GM12874 (cell line): ENCODE results near the gene NPS.

Experiments used
- TF ChIP-seq, protein P1 (sequence below): IDR thresholded peaks from 2 replicates; pipeline ENCODE4 v1.5.1; 2011; ENCODE audit warnings: low read depth, mild to moderate bottlenecking, control low read depth, low read length, moderate library complexity; ENCODE audit not compliant: insufficient read depth

Gene NPS

GRCh38 chr10:127525686-127526085, 23.4 kb upstream of the NPS start:
- TF ChIP-seq, protein P1, sequence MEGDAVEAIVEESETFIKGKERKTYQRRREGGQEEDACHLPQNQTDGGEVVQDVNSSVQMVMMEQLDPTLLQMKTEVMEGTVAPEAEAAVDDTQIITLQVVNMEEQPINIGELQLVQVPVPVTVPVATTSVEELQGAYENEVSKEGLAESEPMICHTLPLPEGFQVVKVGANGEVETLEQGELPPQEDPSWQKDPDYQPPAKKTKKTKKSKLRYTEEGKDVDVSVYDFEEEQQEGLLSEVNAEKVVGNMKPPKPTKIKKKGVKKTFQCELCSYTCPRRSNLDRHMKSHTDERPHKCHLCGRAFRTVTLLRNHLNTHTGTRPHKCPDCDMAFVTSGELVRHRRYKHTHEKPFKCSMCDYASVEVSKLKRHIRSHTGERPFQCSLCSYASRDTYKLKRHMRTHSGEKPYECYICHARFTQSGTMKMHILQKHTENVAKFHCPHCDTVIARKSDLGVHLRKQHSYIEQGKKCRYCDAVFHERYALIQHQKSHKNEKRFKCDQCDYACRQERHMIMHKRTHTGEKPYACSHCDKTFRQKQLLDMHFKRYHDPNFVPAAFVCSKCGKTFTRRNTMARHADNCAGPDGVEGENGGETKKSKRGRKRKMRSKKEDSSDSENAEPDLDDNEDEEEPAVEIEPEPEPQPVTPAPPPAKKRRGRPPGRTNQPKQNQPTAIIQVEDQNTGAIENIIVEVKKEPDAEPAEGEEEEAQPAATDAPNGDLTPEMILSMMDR, result no peak

DNA sequence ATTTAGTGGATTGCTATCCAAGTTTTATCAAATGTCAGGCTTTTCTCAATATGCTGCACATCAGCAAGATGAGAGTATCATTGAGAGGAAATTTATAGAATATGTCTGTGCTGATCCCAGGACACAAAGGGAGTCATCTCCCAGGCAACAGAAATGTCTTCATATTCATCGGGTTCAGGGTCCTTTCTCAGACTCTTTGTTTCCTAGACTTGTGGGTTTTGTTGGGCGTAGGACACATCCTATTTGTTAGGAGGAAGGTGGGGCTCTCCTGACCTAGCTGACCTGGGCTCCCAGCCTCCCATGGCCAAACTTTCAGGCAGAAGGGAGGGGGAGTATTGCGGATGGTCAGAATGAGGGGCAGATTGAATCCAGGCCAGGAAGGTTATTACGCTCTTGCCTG, 22.9 kb upstream of the NPS start:
- TF ChIP-seq, protein P1, result no peak

DNA sequence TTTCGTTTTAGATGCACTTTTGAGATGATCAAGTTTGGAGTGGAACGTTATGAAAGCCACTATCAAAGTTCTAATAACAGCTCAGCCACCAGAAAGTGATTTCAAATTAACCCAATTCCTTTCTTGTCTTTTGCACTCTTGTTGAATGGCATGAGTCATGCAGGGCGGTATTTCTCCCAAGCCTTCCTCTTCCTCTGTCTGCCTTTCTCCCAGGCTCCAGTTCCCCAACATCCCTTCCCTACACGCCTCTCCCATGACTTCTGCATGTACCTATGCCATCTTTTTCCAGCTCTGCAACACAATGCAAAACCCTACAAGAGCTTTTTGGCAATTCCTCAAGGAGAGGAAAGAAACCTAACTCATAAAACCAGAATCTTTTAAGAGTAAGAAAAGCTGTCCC, 21.8 kb upstream of the NPS start:
- TF ChIP-seq, protein P1, result no peak

DNA sequence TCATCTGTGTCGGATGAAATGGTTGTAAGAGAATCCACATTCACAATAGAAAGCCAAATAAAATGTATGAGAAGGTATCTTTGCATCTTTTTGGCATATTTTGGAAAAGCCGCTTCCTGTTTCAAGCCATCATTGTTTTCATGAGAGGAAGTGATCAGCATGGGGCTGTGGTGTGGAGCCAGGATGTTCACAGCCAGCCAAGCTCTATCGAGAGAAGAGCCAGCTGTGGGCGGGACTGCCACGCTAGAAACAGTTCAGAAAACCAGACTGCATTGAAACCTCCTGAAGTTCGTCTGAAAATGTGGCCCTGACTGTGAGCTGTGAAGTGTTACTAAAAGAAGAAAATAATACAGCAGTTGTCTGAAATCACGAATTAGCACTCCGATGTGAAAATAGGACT, 21.2 kb upstream of the NPS start:
- TF ChIP-seq, protein P1, result no peak

GRCh38 chr10:127532193-127532592, 16.9 kb upstream of the NPS start:
- TF ChIP-seq, protein P1, result no peak

- TF ChIP-seq, protein P1, result no peak
These were observed 16.4 kb upstream of the NPS start for GRCh38 chr10:127532659-127533058.

GRCh38 chr10:127534074-127534473, 15.0 kb upstream of the NPS start:
- TF ChIP-seq, protein P1, result no peak

DNA sequence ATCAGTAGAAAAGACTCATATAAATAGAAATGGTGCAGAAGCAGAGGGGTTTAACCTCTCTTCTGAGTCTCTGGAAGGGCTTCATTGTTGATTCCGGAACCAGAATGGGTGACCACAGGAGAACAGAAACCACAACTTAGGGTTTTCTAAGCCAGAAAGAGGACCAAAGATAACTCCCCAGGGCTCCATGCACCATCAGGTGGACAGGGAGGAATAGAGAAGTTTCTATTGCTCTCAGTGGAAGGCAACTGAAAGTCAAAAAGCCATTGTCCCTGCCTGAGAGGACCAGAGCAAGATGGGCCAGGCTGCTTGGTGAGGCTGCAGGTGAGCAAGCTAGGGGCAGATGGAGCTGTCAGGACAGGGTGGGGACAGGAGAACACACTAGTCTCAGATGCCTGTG, 14.6 kb upstream of the NPS start:
- TF ChIP-seq, protein P1, result no peak
